CD4-positive, alpha-beta T cell treated with Interleukin-12 subunit alpha and Interleukin-12 subunit beta, for 1 hour (primary cell): Measurements from ENCODE around the gene PNPLA2.

Experiments
- DNase-seq: peaks from one replicate; pipeline ENCODE4 v3.0.0-alpha.2; 2020

Gene PNPLA2

GRCh38 chr11:786235-787083, 32.3 kb upstream of the PNPLA2 start:
- DNase-seq = no peak

DNA sequence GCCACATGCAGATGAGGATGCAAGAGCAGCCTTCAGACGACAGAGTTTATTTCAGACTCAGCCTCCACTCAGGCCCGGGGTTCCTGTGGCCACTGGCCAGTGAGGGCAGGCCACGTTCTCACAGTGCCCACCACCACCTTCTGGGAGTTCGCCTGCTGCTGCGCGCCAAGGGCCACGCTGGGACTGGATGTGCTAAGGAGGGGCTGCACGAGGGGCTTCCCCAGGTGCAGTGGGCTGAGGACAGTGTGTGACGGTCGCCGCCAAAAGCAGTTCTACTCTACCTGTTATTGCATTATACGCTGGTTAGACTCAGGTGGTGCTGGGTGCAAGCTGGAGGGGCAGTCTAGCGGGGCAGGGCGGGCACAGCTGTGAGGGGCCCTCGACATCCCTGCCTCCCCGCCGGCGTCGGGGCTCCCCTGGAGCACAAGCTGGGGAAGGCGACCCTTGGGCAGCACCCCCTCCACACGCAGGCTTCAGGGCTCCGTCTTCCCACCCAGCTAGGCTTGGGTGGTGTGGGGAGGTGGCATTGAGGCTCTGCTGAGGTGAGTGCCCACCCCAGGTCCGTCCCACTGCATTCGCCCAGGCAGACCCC, 31.5 kb upstream of the PNPLA2 start:
- no peak for DNase-seq

DNA sequence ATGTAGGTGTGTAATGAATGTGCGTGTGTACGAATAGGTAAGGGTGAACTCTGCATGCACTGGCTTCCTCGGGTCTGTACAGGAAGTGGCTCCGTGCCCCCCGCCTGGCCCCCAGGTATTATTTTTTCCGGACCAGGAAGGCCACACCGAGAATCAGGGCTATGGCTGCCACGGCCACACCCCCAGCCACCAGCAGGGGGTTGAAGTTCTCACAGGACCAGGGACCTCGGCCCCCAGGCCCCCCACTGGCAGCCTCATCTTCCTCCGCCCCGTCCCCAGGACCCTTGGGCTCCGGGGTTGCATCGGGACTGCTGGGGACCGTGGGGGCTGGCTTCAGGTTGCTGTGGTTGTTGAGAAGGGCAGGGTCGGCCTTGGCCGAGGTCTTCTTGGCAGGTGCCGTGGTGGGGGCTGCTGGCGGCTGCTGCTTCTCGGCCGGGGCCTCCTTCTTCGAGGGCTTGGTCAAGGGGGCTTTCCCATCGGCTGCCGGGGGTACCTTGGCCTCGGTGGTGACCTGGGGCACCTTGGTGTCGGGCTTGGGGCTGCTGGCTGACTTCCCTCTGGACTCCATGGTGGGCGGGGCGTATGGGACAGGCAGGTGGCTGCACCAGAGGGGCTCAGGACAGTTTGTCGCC, 30.6 kb upstream of the PNPLA2 start:
- DNase-seq = no peak

DNA sequence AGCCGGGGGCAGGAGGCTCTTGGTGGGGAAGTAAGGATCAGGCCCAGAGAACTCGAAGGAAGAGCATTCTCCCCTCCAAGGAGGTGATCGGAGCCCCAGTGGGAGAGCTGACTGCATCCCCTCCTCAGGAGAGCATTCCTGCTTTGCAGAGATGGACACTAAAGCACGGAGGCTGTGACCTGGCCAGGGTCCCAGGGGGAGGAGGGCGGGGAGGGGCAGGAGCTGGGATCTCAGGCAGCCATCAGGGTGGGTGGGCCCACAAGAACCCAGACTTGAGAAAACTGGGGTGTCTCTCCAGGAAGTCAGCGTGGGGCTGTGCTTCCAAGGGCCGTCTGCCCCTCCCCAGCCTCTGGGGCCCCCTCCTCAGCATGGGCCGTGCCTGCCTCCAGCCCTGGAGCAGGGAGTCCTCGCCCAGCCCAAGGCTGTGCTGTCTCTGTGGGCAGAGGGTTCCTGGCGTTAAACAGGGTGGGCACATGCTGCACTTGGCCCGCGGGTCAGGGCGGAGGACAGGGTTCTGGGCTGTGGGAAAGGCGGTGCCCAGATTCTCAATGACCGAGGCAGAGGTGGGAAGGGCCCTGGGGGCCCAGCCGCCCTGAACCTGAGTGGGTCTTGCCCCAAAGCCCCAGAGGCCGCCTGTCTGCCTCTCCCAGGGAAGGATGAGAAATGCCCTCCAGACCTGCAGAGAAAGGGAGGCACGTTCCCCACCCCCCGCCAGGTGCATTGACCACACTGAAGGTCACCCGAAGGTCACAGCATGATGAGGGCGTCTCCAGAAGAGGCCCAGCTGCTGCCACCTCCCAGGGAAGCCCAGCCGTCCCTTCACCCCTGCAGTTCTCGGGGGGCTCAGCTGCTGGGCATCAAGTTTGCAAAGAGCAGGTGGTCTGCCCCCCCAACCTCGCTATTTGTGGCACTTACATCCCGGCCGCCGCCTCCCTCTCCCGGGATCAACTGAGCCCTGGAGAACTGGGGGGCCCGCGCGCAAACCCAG, 29.5 kb upstream of the PNPLA2 start:
- no peak for DNase-seq

- peak; percentile 55 for DNase-seq
Observed at GRCh38 chr11:789943-790342, 28.8 kb upstream of the PNPLA2 start, which contains the start of gene CEND1. Gene CEND1 (minus strand): TSS chr11:790090. CDS start chr11:788576, 1,514 bp downstream.

GRCh38 chr11:790721-791564, 27.8 kb upstream of the PNPLA2 start:
- no peak for DNase-seq

DNA sequence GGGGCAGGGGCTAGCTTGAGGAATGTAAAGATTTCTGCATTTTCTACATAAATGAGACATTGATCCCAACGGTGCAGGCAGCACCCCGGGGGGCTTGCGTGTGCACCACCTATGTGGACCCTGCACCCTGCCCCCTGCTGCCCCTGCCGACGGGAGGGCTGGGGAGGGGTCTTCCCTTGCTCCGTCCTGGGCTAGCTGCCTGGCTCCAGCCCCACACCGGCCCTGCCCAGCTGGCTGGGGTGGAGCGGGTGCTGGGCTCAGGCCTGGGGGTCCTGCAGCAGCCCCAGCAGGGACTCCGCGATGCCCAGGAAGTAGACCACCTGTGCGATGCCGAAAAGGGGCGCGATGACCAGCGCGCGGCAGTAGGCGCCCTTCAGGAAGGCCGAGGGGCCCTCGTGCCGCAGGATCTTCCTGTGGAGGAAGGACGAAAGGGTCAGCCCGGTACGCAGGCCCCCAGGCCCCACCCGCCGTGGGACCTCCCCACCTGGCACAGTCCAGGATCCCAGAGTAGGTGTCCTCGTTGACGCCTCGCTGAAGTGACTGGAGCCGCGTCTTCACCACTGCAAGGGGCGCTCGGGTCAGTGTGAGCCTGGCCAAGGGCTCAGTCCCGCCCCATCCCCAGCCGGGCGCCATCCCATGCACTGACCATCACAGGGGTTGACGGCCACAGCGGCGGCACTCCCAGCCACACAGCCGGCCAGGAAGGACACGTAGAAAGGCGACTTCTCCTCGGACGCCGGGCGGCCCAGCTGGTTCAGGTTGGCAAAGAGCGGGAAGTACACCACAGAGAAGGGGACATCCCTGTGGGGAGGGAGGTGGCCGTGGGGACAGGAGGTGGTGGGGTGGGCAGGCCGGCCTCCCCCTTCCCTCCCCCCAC, 26.8 kb upstream of the PNPLA2 start:
- no peak for DNase-seq

GRCh38 chr11:792535-792821, 26.2 kb upstream of the PNPLA2 start:
- no peak for DNase-seq

DNA sequence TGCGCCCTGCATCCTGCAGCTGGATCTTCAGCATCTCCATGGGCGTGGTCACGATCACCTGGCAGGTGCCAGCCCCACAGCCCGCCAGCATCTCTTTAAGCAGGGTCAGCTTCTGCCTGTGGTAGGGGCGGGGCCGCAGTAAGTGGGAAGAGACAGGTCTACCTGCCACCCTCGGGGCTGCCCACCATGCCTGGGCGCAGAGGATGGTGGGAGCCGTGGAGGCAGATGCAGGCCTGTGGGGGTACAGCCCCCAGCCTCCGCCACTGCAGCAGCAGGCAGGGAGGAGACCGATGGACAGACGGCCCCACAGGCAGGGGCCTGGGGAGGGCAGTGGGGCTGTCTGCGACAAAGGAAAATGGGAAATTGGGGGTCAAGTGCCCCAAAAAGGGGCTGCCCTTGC, 25.8 kb upstream of the PNPLA2 start:
- no peak for DNase-seq

DNA sequence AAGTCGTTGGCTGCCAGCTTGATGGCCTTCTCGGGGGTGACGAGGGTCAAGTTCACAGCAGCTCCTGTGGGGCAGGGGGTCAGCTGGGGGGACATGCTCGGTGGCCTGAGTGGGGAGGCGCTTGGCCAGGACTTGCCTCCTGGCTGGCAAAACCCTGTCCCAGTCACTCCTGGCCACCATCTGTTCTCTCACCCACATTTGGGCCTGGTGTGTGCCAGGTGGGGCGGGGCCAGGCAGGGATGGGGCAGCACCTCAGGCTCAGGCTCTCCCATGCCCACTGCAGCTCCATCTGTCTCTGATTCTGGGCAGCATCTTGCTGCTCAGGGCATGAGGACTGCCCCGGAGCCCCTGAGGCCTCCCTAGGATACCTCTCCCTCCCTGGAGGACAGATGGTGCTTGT, 25.2 kb upstream of the PNPLA2 start:
- no peak for DNase-seq

DNA sequence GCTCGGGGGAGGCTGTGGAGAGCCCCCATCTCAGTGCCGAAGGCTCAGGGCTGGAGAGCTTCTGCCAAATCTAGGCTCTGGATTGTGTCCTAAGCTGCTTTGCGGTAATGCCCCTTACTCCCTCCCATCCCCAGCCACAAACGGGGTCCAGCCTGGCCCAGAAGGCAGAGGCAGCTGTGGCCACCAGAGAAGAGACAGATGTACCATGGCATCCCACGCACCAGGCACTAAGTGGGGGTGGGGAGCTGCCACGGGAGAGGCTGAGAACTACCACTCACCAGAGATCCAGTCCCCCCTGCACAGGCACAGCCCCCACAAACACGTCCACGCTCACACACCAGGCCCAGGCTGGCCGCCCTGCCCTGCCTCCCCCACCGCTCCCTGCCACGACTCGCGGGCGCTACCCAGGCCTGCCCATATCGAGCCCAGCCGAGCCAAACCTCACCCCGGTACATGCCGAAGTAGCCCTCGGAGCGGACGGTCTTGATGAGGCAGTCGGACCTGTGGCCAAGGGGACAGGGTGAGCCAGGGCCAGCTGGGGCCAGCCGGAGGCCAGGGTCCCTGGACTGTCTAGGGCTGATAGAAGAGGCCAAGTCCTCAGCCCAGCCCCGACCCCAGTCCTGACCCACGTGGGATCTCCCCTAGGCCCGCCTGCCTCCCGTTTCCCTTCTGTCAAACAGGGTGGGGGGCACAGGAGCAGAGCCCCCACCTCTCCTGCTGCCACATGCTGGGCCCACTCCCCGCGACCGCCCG, 24.5 kb upstream of the PNPLA2 start:
- DNase-seq = no peak

DNA sequence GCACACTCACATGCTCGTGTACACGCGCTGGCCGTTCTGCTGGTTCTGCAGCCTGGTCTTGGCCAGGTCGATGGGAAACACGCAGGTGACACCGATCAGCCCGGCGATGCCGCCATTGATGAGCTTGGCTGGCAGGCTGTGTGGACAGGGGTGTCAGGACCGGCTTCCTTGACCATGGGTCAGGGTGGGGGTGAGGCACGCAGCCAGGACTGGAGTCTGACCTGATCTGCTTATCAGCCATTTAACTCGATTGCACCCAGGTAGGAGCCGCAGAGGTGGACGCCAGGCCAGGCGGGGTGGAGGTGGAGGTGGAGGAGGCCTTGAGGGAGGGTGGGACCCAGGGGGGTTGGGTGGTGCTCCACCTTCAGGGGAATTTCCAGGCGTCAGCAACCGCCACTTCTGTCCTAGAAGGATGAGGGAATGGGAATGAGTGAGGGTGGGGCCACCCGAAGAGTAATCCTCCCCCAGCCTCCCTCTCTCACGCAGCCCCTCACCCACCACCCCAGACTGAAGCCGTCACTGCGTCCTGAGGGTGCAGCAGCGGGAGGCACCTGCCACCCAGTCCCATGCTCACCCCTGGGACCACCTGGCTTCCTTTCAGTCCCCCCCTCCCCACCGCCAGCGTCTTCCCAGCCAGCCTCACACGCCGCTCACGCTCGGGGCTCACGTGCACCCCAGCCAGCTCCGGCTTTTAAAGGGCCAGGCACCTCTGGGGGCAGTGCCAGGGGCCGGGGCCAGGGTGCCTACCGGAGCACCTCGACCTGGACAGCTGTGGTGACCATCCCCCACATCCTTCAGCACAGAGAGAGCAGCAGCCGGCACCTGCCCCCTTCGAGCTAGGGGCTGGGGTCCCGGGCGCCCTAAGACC, 23.7 kb upstream of the PNPLA2 start:
- DNase-seq = no peak

GRCh38 chr11:795634-796564, 22.8 kb upstream of the PNPLA2 start:
- DNase-seq = peak; percentile 81

DNA sequence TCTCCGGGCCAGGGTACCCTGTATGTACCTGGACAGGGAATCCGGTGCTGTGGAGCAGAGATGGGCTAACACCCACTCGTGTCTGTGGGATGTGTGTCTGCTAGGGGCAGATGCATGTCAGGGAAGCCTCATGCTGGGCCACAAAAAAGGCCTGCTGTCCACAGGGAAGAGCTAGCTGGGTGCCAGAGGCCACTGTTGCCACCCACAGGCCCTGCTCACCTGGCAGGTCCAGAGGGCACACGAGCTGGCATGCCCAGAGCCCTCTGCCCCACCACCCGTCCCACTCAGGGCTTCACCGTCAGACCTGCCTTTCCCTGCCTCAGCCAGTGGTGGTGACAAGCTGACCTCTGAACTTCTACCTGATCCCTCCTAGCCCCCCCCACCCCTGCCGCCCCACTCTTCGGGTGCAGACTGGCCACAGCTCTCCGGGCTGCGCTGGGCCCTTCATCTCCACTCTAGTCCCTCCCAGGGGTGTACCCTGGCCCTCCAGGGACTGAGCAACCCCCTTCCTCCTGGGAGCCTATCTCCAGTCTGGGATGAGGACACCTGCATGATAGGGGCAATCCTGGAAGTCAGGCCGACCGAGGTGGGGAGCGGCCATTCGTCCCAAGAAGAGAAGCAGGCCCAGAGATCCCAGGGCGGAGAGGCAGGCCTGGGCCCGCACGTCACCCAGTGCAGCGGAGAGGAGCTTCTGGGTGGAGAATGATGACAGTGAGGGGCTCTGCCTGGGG, 22.0 kb upstream of the PNPLA2 start:
- DNase-seq = no peak

GRCh38 chr11:797296-798092, 21.2 kb upstream of the PNPLA2 start:
- peak; percentile 87 for DNase-seq

- DNase-seq = peak; percentile 86
Observed at GRCh38 chr11:798093-798713, 20.5 kb upstream of the PNPLA2 start, which contains the start of gene SLC25A22. Gene SLC25A22 (minus strand): TSS chr11:798281. CDS start chr11:795006, 3,275 bp downstream.
